GM18858 (cell line): ENCODE data around the gene MMAA.
A peak's percentile ranks its signal among the peaks of the same experiment; 100 is the strongest.
"Not testable (repeated sequence)": the region's sequence is repeated elsewhere in the genome, so short reads cannot be mapped to it uniquely, and the experiment has no call there.

ENCODE experiments used
- ATAC-seq: cut with Tn5 transposase; IDR thresholded peaks from one replicate; pipeline ENCODE4 v1.9.1; 2021; ENCODE audit not compliant: unreplicated experiment

MMAA gene

DNA sequence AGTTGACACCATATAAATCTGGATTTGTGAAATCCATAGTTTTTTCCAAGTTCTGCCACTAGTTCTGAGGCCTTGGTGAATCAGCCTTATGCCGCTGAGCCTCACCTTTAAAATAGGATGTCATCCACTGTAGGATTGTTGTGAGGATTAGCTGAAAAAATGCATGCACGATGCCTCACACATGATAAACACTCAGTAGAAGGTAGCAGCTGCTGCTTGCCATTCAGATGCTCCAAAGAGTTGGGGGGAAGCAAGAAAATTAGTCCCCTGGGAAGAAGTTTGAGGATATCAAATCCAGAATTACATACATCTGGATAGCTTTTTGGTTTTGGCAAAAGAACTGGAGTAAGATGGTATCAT lies 7.4 kb downstream of the MMAA start:
- no peak for ATAC-seq

DNA sequence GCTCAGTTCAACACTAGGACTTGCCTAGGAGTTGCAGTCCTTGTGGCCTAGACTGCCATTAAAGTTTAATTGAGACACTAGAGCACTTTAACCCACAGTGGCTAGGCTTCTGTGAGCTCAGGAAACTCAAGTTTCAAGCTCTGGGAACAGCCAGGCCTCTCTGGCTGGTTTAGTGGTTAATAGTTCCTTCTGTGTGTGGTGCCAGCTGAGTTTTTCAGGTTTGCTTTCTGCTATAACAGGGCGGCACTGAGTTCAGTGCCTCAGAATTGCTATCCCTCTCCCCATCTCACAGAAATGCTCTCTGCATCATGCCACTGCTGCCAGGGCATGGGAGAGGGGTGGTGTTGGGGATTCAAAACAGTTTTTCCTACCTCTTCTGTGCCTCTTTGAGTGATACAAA lies 15.9 kb downstream of the MMAA start:
- no peak for ATAC-seq

DNA sequence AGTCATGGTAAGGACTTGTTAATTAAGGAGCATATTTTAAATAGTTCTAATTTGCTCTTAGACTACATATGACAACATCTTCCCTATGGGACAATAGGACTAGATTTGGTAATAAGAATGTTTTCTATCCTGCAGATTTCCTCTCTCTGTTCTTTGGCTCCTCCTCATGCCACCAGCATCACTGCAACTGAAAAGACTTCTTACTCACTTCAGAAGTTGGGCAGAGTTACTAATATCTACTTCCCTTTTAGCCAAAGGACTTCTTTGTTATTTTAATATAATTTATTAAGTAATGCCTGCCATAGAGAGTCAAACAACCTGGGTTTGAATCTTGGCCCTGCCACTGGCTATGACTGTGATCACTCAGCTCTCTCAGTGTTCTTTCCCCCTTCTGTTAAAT lies 16.4 kb downstream of the MMAA start:
- ATAC-seq: no peak

DNA sequence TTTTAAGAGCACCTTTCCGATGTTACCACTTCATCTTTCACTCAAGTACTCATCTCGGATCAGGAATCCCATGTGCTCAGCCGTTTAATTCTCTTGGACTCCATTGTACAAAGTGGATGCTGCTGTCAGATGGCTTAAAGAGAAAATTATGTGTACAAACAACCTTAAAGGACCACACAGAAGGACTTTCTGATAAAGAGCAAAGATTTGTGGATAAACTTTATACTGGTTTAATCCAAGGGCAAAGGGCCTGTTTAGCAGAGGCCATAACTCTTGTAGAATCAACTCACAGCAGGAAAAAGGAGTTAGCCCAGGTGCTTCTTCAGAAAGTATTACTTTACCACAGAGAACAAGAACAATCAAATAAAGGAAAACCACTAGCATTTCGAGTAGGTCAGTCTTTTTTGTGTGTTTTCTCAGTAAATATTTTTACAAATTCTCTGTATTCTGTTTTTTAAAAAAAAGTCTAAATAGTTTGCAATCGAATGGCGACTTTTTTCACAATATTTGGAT lies 20.1 kb downstream of the MMAA start:
- no peak for ATAC-seq

DNA sequence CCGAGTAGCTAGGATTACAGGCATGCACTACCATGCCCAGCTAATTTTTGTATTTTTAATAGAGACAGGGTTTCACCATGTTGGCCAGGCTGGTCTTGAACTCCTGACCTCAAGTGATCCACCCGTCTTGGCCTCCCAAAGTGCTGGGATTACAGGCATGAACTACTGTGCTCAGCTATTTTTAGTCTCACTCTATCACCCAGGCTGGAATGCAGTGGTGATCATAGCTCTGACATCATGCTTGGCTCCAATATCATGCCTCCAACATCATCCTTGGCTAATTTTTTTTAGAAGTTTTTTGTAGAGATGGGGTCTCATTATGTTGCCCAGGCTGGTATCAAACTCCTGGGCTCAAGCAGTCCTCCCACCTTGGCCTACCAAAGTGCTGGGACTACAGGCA lies 21.1 kb downstream of the MMAA start:
- not testable (repeated sequence) for ATAC-seq

DNA sequence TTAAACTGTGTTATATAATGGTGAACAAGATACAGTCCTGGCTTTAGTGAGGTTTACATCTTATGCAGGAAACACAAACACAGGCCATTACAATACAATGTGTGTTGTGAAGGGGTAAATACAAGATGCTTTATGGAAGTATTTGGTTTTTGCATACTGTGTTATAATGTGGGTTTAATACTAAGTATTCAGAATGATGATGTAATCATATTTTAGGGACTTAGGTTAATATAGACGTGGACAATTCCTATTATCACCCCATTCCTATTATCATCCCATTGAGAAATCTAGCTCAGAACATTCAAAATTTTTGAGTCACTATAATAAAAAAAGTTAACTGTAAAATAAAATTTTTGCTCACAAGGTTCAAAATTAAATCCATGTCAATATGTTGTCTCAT lies 24.1 kb downstream of the MMAA start:
- no peak for ATAC-seq

DNA sequence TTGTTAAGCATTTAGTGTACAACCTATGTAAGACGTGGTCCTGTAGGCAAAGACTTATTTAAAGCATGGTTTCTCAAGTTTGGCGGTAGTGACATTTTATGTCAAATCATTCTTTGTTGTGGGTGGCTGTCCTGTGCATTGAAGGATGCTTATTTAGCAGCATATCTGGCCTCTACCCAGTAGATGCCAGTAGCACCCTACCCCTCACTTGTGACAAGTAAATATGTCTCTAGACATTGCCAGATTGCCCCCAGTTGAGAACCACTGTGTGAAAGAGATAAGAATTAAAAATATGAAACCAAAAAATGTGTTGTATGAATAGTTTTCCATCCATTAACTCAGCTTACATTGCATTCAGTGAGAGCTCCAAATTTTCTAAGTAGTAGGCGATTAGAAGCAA lies 25.5 kb downstream of the MMAA start:
- no peak for ATAC-seq

DNA sequence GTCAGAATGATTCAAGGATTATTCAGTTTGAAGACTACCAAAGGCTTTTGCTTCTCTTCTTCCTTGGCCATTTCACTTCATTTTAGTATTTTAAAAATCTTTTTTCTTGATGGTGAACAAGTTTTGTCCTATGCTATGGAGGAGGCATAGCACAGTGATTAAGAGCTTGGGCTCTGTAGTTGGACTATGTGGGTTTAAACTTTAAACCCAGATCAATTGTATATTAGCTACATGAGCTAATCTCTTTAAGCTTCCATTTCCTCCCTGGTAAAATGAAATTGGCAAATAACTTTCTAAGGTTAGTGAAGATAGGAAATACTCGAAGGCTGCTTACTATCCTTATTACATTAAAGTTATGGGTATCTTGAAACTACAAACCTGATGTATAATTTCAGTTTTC lies 37.0 kb downstream of the MMAA start:
- no peak for ATAC-seq

DNA sequence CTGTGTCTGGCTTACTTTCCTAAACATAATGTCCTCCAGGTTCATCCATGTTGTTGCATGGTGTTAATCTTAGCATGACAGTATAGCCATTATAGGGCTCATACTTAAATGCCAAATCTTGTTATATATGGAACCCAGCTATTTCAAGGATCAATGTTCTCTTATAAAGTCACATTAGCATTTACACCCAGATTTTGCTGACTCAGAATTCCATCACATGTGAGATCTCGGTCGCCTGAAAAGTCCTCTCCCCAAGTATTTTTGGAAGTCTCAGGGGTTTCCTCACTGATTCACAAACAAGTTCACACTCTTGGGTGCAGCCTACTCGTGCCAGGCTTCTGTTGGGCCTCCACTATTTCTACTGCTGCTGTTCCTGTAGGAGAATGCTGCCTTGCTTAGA lies 40.9 kb downstream of the MMAA start:
- ATAC-seq: no peak

DNA sequence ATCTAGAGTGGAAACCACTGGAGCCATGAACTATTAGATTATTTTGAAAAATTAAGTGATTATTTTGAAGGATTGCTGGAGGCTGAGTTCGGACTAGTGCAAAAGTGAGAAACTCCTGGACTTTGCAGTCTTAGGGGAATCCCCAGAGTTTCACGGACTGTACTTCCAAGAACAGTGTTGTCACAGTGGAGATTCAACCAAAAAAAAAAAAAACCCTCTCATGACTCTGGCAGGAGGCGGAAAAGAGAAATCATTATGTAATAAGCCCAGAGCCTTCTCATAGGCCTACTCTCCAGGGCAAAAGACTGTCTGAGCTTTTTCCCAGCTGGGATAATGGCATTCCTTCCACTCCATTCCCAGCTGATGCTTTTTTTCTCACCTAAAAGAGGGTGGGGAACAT lies 44.0 kb downstream of the MMAA start:
- no peak for ATAC-seq

DNA sequence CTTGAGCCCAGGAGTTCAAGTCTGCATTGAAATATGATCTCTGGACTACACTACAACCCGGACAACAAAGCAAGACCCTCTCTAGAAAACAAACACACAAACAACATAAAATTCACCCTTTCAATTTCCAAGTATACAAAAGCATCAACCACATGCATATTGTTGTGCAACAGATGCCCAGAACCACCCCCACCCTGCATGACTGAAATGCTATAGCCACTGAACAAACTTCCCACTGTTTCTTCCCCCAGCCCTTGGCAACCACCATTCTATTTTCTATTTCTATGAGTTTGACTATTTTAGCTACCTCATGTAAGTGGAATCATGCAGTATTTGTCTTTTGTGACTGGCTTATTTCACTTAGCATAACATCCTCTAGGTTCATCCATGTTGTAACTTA lies 46.6 kb downstream of the MMAA start:
- ATAC-seq: no peak

DNA sequence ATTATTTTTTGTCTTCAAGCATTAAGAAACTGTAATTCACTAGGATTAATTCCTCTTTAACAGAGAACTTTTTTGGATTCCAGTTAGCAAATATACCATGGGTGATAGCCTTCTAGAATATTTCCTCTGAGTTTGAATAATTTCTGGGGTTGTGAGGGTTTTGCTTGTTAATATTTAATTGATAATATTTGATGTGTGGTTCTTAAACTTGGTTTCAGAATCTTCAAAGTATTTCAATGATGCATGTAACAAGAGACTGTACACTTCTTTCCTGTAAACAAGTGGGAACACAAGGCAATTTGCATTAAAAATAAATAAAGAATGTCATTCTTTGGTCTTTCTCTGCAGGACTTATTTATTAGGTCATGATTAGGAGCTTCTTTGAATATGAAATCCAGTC lies 51.2 kb downstream of the MMAA start:
- no peak for ATAC-seq

DNA sequence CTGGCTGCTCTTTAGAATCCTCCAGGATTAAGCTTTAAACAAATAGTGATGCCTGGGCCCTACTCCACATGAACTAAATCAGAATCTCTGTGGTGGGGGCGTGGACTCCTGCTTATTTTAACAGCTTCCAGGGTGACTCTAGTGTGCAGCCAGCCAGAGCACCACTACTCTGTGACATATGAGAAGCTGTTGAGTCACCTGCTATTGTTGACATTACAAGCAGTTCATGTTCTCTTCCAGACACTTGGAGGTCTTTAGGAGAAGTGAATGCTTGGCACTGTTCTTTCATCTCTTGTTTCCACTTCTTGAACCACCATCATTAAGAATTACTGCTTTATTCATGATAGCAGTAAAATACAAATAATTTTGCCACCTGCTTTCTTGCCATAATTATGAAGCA lies 60.3 kb downstream of the MMAA start:
- no peak for ATAC-seq

DNA sequence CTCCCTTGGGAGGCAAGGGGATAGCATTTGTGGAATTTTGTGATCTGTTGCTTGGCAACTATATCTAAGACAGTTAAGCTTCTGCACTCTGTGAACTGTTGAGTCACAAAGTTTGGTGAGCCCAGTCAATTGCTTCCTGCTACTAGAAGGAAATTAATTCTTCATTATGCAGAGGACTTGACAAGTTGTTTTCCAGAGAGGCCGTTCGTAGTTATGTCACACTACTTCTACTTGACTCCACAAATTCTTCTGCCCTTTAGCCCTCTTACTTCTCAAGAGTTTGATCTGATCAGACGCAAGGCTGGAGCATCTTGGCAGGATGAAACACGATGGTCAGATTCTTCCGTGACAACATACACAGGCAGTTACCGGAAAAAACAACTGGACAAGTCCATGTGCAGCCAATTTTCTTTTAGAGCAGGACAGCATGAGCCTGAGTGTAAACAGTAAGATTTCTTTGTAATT lies 60.8 kb downstream of the MMAA start, which contains the start of gene C4orf51:
Gene C4orf51 (plus strand): TSS at position 156 of the 465 bp plus-strand sequence. CDS start 58 bp downstream, at position 214.
- ATAC-seq: no peak

DNA sequence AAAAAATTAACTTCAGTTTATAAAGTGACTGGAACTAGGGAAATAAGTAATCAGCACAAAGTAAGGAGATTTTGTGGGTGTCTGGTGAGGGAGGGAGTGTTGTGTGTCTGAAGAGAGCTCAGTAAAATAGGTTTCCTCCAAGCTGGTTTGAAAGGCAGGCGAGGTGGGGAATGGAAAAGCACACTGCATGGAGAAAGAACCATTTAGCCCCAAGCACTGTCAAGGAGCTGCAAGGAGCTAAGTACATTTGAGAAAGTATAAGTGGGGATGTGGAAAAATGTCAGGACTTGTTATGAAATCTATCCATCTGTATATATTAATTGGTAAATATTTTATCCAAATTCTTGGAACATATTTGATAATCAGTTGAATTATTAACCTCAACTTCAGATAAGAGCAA lies 61.7 kb downstream of the MMAA start:
- ATAC-seq: no peak

DNA sequence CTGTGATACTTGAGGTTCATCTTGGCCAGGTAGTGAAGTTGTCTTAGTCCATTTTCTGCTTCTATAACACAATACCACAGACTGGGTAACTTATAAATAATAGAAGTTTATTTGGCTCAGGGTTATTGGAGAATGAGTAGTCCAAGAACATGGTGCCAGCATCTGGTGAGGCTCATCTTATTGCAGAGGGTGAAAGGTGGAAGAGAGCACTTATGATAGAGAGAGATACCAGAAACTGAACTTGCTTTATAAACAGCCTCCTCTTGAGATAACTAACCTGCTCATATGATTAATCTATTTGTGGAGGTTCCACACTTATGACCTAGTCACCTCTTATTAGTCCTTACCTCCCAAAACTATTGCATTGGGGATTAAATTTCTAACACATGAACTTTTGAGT lies 62.3 kb downstream of the MMAA start:
- ATAC-seq: no peak

DNA sequence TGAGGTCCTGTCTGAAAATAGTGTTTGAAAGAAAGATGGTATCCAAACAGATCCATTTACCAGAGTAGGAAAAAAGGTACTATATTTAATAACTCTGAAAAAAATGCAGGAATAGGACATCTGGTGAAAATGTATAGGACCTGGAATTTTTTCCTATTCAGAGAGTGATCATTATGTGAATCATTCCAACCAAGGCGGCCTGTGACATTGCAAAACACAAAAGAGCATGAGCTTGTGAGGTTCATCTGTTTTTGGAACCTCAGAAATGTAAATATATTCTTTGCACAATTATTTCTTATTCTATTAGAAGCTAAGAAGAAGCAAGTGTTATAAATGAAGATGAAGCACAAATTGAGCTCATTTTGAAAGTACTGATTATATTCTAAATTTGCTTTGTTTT lies 62.8 kb downstream of the MMAA start:
- ATAC-seq: no peak

DNA sequence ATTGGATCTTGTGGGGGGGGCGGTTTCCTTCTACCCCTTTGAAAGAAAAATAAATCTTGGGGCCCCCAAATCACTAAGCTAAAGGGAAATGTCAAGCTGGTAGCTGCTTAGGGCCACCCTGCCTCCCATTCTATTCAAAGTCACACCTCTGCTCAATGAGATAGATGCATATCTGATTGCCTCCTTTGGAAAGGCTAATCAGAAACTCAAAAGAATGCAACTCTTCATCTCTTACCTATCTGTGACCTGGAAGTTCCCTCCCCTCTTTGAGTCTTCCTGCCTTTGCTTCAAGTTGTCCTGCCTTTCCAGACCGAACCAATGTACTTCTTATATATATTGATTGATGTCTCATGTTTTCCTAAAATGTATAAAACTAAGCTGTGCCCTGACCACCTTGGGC lies 67.8 kb downstream of the MMAA start:
- no peak for ATAC-seq

DNA sequence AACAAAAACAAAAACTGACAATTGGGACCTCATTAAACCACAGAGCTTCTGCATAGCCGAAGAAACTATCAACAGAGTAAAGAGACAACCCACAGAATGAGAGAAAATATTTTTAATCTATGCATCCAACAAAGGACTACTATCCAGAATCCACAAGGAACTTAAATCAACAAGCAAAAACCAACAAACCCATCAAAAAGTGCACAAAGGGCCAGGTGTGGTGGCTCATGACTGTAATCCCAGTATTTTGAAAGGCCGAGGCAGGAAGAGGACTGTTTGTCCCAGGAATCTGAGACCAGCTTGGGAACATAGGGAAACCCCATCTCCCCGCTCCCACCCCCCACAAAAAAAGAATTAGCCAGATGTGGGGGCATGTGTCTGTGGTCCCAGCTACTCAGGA lies 71.4 kb downstream of the MMAA start:
- no peak for ATAC-seq

DNA sequence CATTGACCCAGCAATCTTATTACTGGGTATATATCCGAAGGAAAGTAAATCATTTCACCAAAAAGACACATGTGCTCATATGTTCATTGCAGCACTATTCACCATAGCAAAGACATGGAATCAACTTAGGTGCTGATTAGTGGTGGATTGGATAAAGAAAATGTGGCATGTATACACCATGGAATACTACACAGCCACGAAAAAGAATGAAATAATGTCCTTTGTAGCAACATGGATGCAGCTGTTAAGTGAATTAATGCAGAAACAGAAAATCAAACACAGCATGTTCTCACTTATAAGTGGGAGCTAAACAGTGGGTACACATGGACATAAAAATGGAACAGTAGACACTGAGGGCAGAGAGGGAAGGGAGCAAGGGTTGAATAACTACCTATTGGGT lies 72.2 kb downstream of the MMAA start:
- ATAC-seq: not testable (repeated sequence)

DNA sequence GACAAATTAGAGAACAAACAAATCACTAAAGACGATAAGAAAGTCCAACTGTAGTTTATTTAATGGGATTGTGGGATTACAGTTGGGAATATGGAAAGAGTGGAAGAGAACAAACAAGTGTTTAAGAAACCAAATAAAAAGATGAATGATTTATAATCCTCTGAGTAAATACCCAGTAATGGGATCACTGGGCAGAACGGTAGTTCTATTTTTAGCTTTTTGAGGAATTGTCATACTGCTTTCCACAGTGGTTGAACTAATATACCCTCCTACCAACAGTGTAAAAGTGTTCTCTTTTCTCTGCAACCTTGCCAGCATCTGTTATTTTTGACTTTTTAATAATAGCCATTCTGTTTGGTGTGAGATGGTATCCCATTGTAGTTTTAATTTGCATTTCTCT lies 75.7 kb downstream of the MMAA start:
- no peak for ATAC-seq

DNA sequence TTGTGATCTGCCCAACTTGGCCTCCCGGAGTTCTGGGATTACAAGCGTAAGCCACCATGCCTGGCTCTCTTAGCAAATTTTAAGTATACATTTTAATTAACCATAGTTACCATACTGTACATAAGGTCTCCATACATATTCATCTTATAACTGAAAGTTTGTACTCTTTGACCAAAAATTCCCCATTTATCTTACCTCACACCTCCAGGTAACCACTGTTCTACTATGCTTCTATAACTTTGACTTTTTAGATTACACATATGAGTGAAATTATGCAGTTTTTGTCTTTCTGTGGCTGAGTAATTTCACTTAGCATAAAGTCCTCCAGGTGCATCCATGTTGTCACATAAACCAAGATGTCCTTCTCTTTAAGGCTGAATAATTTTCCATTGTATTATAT lies 78.1 kb downstream of the MMAA start:
- peak; percentile 62 for ATAC-seq

DNA sequence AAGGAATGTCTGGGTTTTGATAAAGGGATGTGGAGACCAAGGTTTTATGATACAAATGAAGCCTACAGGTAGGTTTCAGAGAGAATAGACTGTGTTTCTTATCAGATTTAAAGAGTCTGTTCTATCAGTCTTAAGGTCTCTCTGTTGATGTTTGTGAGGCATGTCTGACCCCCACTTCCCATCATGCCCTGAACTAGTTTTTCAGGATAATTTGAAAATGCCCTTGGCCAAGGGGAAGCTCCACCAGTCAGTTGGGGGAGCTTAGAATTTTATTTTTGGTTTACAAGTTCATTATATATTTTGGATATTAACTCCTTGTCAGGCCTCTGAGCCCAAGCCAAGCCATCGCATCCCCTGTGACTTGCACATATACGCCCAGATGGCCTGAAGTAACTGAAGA lies 79.3 kb downstream of the MMAA start:
- ATAC-seq: no peak
